K562 (cell line): ENCODE data around the gene ZFAND2B. TPM values are rescaled to one million over a fixed set of nuclear protein-coding genes. Genes with fewer than 3 reads are reported as not detected.

Experiments used
- ATAC-seq: fragments of 200-7000 bp; cut with Tn5 transposase; 3 replicates; pipeline ENCODE4 v1.9.1; 2020; ENCODE audit warnings: moderate library complexity
- BruUV-seq: library from RNA; stranded (reverse); fragments of 400-500 nt; replicated peaks from 2 replicates; lab custom pipeline; 2021; lab: Mats Ljungman, UMichigan
- CTCF ChIA-PET: fragments of 300-600 bp; formaldehyde crosslinking; extraction: SDS; loops from one replicate; lab custom pipeline; 2021; ENCODE audit warnings: low intra/inter-chr PET ratio; lab: Yijun Ruan, JAX
- POLR2A ChIA-PET: fragments of 300-600, 350-650 bp; sonication (Branson Sonifier 250); formaldehyde crosslinking; extraction: SDS; loops from one replicate; lab custom pipeline; 2021; ENCODE audit warnings: antibody characterized with exemption, inconsistent platforms; lab: Yijun Ruan, JAX
- DNase-seq, 4 experiments: peaks; one replicate each; pipeline versions ENCODE4 v3.0.0 to v3.0.0-alpha.2; 2011 to 2018; ENCODE audit warnings: low spot score in 3 of 4, mixed read lengths in 3 of 4; ENCODE audit errors: extremely low read depth in 1 of 4
- FAIRE-seq: peaks from 2 replicates; lab custom pipeline; 2011; peaks lifted over from hg19 to GRCh38; lab: Jason Lieb, UNC
- H2AFZ ChIP-seq: 2 replicates; pipeline ENCODE4 v1.6.0; 2011; ENCODE audit warnings: low read depth, low read length, control low read depth, inconsistent platforms
- H3K27ac ChIP-seq: fragments of 200-600 bp; 3 replicates; pipeline ENCODE4 v1.8.0; 2011; ENCODE audit warnings: low read depth, mild to moderate bottlenecking, control low read depth, inconsistent platforms, low read length, moderate library complexity, mixed read lengths; ENCODE audit errors: extremely low read depth
- H3K27me3 ChIP-seq, 2 experiments: fragments of 300-600 bp in 1 of 2; 2 replicates in 1 of 2; 3 replicates in 1 of 2; pipeline versions ENCODE4 v1.6.0 to v1.8.0; 2011; ENCODE audit warnings: inconsistent platforms in 2 of 2, low read length in 2 of 2, mild to moderate bottlenecking in 1 of 2, mixed read lengths in 1 of 2, moderate library complexity in 1 of 2; ENCODE audit not compliant: control insufficient read depth in 2 of 2, insufficient read depth in 2 of 2
- H3K36me3 ChIP-seq: fragments of 300-600 bp; 3 replicates; pipeline ENCODE4 v1.8.0; 2011; ENCODE audit warnings: mild to moderate bottlenecking, low read length, inconsistent platforms; ENCODE audit not compliant: control insufficient read depth, insufficient read depth
- H3K4me1 ChIP-seq, 2 experiments: fragments of 200-600 bp in 1 of 2; replicated peaks in 1 of 2; 2 replicates in 1 of 2; 3 replicates in 1 of 2; pipeline versions ENCODE4 v1.5.1 to v1.8.0; 2011; ENCODE audit warnings: inconsistent platforms in 2 of 2, low read length in 2 of 2, mild to moderate bottlenecking in 1 of 2, mixed read lengths in 1 of 2, moderate library complexity in 1 of 2; ENCODE audit not compliant: control insufficient read depth in 2 of 2, insufficient read depth in 2 of 2
- H3K4me2 ChIP-seq: 2 replicates; pipeline ENCODE4 v1.6.1; 2011; ENCODE audit warnings: low read length, control low read depth, inconsistent platforms, mixed read lengths; ENCODE audit not compliant: insufficient read depth
- H3K4me3 ChIP-seq: fragments of 200-600 bp; sonication (generic), shearing (Covaris generic); 2 replicates; pipeline ENCODE4 v1.5.1; 2016; ENCODE audit warnings: control low read depth, inconsistent platforms
- H3K79me2 ChIP-seq: fragments of 200-600 bp; 3 replicates; pipeline ENCODE4 v1.8.0; 2011; ENCODE audit warnings: low read length, inconsistent platforms; ENCODE audit not compliant: control insufficient read depth, insufficient read depth
- H3K9ac ChIP-seq, 2 experiments: 2 replicates each; pipeline versions ENCODE4 v1.6.0 to v1.6.1; 2011; ENCODE audit warnings: low read depth in 2 of 2, low read length in 2 of 2, control low read depth in 1 of 2, inconsistent platforms in 1 of 2, mild to moderate bottlenecking in 1 of 2, mixed read lengths in 1 of 2; ENCODE audit not compliant: insufficient read depth in 1 of 2
- H3K9me1 ChIP-seq: one replicate; pipeline ENCODE4 v1.6.0; 2011; ENCODE audit warnings: inconsistent platforms, mild to moderate bottlenecking, low read length, moderate library complexity; ENCODE audit not compliant: control insufficient read depth, insufficient read depth
- H3K9me3 ChIP-seq: replicated peaks from 2 replicates; pipeline ENCODE4 v1.5.1; 2011; ENCODE audit warnings: low read depth, low read length, inconsistent platforms; ENCODE audit not compliant: control insufficient read depth, insufficient read depth
- H4K20me1 ChIP-seq: replicated peaks from 2 replicates; pipeline ENCODE4 v1.6.1; 2011; ENCODE audit warnings: low read length, inconsistent platforms, mixed read lengths; ENCODE audit not compliant: control insufficient read depth, insufficient read depth
- KDM4B ChIP-seq, 2 experiments: fragments of 450-650 bp in 1 of 2; sonication (generic) in 1 of 2; IDR thresholded peaks; 2 replicates each; pipeline ENCODE4 v1.6.1; 2016 to 2017; ENCODE audit warnings: borderline replicate concordance in 2 of 2, antibody characterized with exemption in 1 of 2, low read depth in 1 of 2, mild to moderate bottlenecking in 1 of 2
- SIRT6 ChIP-seq: IDR thresholded peaks from one replicate; pipeline ENCODE4 v1.6.1; 2012; ENCODE audit warnings: low read depth, mild to moderate bottlenecking, control low read depth, inconsistent platforms, low read length, moderate library complexity
- STAG1 ChIP-seq: sonication (generic); formaldehyde crosslinking; IDR thresholded peaks from 2 replicates; pipeline ENCODE4 v1.5.0; 2020; ENCODE audit warnings: missing genetic modification reagents, borderline replicate concordance
- ZBTB1 ChIP-seq: sonication (generic); formaldehyde crosslinking; IDR thresholded peaks from 2 replicates; pipeline ENCODE4 v1.8.1; 2023; ENCODE audit warnings: missing genetic modification reagents, low read depth, mild to moderate bottlenecking, borderline replicate concordance
- ZBTB8A ChIP-seq: fragments of 450-650 bp; IDR thresholded peaks from 2 replicates; pipeline ENCODE4 v1.6.1; 2018; ENCODE audit warnings: mild to moderate bottlenecking, moderate library complexity; ENCODE audit not compliant: partially characterized antibody
- ZNF436 ChIP-seq: fragments of 250-450, 450-650 bp; sonication (Bioruptor Pico); formaldehyde crosslinking; IDR thresholded peaks from 2 replicates; pipeline ENCODE4 v1.7.0; 2020; ENCODE audit warnings: mild to moderate bottlenecking
- WGBS: fragments of 100-300 bp; shearing (Covaris generic); methylation state at CpG from one replicate; pipeline ENCODE4 v1.1.6; 2016; ENCODE audit warnings: low coverage, mixed read lengths; ENCODE audit not compliant: insufficient coverage; ENCODE audit errors: missing lambda C conversion rate; 5-methylcytosine and 5-hydroxymethylcytosine counted together
- in situ Hi-C: fragments of 300-500 bp; cut with MboI; formaldehyde crosslinking; loops from 4 replicates; pipeline ENCODE4 v1.15.0; 2018; ENCODE audit warnings: inconsistent platforms, mixed read lengths
- intact Hi-C: fragments of 100-400 bp; cut with micrococcal nuclease; formaldehyde crosslinking; loops from 2 replicates; pipeline ENCODE4 v1.14.2; 2022
- polyA plus RNA-seq, 8 experiments: library from polyadenylated mRNA; depleted of rRNA in 4 of 8; stranded (reverse) in 5 of 8; unstranded in 3 of 8; fragments of >200 nt; fragmentation: Nextera tagmentation in 2 of 8; fragmentation: Illumina TruSeq in 1 of 8; extraction: Ambion mirVana in 2 of 8; extraction: Trizol in 1 of 8; gene quantifications; 2 replicates each; pipeline versions ENCODE4 v1.2.1 to v1.2.3, GENCODE V29; 2011 to 2014; ENCODE audit warnings: inconsistent platforms in 1 of 8, missing spikeins in 1 of 8
- total RNA-seq, 7 experiments: library from RNA; depleted of rRNA in 6 of 7; stranded (reverse); fragments of >200 nt in 6 of 7; fragmentation: Illumina TruSeq in 2 of 7; extraction: Trizol in 2 of 7; gene quantifications; 2 replicates each; pipeline versions ENCODE4 v1.2.1 to v1.2.3, GENCODE V29; 2011 to 2021; ENCODE audit warnings: low replicate concordance in 1 of 7
- TF ChIP-seq, protein P1 (sequence below): sonication (generic); formaldehyde crosslinking; IDR thresholded peaks from 2 replicates; pipeline ENCODE4 v1.4.0; 2020; ENCODE audit warnings: mild to moderate bottlenecking, missing genetic modification reagents
- TF ChIP-seq, protein P2 (sequence below): sonication (generic); formaldehyde crosslinking; IDR thresholded peaks from 2 replicates; pipeline ENCODE4 v1.8.1; 2023; ENCODE audit warnings: mild to moderate bottlenecking, missing genetic modification reagents
- TF ChIP-seq, protein P3 (sequence below), 2 experiments: fragments of 200-800 bp in 1 of 2; sonication (Bioruptor generic) in 1 of 2; sonication (generic) in 1 of 2; formaldehyde crosslinking in 1 of 2; IDR thresholded peaks in 1 of 2; conservative IDR thresholded peaks in 1 of 2; 2 replicates each; pipeline versions ENCODE4 v1.5.0 to v1.6.1; 2016 to 2020; ENCODE audit warnings: missing compliant biosample characterization in 1 of 2, missing genetic modification characterization in 1 of 2, missing genetic modification reagents in 1 of 2
- TF ChIP-seq, protein P4 (sequence below): sonication (generic); formaldehyde crosslinking; IDR thresholded peaks from 2 replicates; pipeline ENCODE4 v1.8.0; 2022; ENCODE audit warnings: mild to moderate bottlenecking, missing genetic modification reagents

Gene ZFAND2B
- total and polyA plus RNA-seq, 9 of the 15 experiments (the other 6 are each of a cell fraction or from before 2014, with no cell fraction given) = 9.9 to 33.3 (median 26.1) TPM

DNA sequence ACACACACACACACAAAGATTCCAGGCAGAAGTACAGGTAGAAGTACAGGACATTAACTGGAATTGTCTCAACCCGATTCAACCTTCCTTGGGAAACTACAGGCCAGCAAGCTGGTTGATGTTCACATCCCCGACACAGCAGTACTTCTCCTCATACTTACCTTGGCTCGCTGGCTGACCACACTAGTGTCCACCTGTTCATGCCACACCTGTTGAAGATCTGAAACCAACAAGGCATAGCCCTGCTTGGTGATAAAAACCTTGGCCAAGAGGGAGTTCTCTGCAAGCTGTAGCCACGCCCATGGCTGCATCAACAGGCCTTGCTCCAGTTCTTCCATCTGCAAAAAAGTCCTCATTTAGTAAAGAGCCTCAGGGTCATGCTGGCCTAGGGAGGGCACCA, 48.6 kb upstream of the ZFAND2B start:
- no peak overlapping the region for H3K27ac ChIP-seq
- TF ChIP-seq, protein P1, sequence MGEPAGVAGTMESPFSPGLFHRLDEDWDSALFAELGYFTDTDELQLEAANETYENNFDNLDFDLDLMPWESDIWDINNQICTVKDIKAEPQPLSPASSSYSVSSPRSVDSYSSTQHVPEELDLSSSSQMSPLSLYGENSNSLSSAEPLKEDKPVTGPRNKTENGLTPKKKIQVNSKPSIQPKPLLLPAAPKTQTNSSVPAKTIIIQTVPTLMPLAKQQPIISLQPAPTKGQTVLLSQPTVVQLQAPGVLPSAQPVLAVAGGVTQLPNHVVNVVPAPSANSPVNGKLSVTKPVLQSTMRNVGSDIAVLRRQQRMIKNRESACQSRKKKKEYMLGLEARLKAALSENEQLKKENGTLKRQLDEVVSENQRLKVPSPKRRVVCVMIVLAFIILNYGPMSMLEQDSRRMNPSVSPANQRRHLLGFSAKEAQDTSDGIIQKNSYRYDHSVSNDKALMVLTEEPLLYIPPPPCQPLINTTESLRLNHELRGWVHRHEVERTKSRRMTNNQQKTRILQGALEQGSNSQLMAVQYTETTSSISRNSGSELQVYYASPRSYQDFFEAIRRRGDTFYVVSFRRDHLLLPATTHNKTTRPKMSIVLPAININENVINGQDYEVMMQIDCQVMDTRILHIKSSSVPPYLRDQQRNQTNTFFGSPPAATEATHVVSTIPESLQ (CRISPR knock-in tag) = no peak
- TF ChIP-seq, protein P2, sequence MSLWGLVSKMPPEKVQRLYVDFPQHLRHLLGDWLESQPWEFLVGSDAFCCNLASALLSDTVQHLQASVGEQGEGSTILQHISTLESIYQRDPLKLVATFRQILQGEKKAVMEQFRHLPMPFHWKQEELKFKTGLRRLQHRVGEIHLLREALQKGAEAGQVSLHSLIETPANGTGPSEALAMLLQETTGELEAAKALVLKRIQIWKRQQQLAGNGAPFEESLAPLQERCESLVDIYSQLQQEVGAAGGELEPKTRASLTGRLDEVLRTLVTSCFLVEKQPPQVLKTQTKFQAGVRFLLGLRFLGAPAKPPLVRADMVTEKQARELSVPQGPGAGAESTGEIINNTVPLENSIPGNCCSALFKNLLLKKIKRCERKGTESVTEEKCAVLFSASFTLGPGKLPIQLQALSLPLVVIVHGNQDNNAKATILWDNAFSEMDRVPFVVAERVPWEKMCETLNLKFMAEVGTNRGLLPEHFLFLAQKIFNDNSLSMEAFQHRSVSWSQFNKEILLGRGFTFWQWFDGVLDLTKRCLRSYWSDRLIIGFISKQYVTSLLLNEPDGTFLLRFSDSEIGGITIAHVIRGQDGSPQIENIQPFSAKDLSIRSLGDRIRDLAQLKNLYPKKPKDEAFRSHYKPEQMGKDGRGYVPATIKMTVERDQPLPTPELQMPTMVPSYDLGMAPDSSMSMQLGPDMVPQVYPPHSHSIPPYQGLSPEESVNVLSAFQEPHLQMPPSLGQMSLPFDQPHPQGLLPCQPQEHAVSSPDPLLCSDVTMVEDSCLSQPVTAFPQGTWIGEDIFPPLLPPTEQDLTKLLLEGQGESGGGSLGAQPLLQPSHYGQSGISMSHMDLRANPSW = no peak
- TF ChIP-seq KDM4B (IDR thresholded peaks at IDR 0.05; ENCODE audit: borderline replicate concordance in 2 of 2, low read depth in 1 of 2) (no peak), ZBTB8A (no peak), STAG1 (no peak), ZBTB1 (CRISPR knock-in tag) (no peak), SIRT6 (no peak), ZNF436 (CRISPR knock-in tag) (no peak)
- TF ChIP-seq, protein P3, sequence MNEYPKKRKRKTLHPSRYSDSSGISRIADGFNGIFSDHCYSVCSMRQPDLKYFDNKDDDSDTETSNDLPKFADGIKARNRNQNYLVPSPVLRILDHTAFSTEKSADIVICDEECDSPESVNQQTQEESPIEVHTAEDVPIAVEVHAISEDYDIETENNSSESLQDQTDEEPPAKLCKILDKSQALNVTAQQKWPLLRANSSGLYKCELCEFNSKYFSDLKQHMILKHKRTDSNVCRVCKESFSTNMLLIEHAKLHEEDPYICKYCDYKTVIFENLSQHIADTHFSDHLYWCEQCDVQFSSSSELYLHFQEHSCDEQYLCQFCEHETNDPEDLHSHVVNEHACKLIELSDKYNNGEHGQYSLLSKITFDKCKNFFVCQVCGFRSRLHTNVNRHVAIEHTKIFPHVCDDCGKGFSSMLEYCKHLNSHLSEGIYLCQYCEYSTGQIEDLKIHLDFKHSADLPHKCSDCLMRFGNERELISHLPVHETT (CRISPR knock-in tag; conservative IDR thresholded peaks at IDR 0.05 in 1 of 2, IDR thresholded peaks at IDR 0.05 in 1 of 2) = no peak
- TF ChIP-seq, protein P4, sequence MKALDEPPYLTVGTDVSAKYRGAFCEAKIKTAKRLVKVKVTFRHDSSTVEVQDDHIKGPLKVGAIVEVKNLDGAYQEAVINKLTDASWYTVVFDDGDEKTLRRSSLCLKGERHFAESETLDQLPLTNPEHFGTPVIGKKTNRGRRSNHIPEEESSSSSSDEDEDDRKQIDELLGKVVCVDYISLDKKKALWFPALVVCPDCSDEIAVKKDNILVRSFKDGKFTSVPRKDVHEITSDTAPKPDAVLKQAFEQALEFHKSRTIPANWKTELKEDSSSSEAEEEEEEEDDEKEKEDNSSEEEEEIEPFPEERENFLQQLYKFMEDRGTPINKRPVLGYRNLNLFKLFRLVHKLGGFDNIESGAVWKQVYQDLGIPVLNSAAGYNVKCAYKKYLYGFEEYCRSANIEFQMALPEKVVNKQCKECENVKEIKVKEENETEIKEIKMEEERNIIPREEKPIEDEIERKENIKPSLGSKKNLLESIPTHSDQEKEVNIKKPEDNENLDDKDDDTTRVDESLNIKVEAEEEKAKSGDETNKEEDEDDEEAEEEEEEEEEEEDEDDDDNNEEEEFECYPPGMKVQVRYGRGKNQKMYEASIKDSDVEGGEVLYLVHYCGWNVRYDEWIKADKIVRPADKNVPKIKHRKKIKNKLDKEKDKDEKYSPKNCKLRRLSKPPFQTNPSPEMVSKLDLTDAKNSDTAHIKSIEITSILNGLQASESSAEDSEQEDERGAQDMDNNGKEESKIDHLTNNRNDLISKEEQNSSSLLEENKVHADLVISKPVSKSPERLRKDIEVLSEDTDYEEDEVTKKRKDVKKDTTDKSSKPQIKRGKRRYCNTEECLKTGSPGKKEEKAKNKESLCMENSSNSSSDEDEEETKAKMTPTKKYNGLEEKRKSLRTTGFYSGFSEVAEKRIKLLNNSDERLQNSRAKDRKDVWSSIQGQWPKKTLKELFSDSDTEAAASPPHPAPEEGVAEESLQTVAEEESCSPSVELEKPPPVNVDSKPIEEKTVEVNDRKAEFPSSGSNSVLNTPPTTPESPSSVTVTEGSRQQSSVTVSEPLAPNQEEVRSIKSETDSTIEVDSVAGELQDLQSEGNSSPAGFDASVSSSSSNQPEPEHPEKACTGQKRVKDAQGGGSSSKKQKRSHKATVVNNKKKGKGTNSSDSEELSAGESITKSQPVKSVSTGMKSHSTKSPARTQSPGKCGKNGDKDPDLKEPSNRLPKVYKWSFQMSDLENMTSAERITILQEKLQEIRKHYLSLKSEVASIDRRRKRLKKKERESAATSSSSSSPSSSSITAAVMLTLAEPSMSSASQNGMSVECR (CRISPR knock-in tag) = no peak

More for the DNA sequence above, 48.6 kb upstream of the ZFAND2B start:
- no peak overlapping the region for H3K9ac ChIP-seq
- in situ Hi-C loops = loop anchor here (5.0 to 10.0 kb wide), 2 partner anchors 101 to 133 kb away; no protein-coding TSS in a partner anchor
- ATAC-seq (no peak), FAIRE-seq (no peak), DNase-seq (no peak)
- peaks cover 8 to 13% of the 10 kb centered on the region in 2 experiments; a peak in 4 of 5 replicates for H3K4me1 ChIP-seq
- BruUV-seq = no TSS peak
- no peak overlapping the region for H3K4me3 ChIP-seq
- 0 out of 3 replicates have a peak, but pooled peaks cover 11% of the 10 kb centered on the region for H3K36me3 ChIP-seq
- no peak overlapping the region for H3K4me2 ChIP-seq
- no peaks in the 10 kb centered on the region; the same call in 2 of the 3 replicates for H3K79me2 ChIP-seq
- H2AFZ ChIP-seq = no peak overlapping the region
- no peaks in the 10 kb centered on the region for H3K27me3 ChIP-seq
- no peaks in the 10 kb centered on the region for H3K9me1 ChIP-seq
- intact Hi-C loops = loop anchor here (10.0 kb wide), 1 partner anchor 303 kb away; the partner anchor contains the start of gene WNT6
- no peaks in the 10 kb centered on the region for H3K9me3 ChIP-seq
- no peaks in the 10 kb centered on the region; the same call in 1 of the 2 replicates for H4K20me1 ChIP-seq
- POLR2A ChIA-PET = no interaction called here
- 66% methylated on average over 4 of the region's 4 CpGs for WGBS
- CTCF ChIA-PET = no interaction called here
